Skin of body (tissue), 2 donors: Measurements from ENCODE around the gene HSPG2. TPM values are rescaled to one million over a fixed set of nuclear protein-coding genes. Genes with fewer than 3 reads are reported as not detected.
"Not testable (repeated sequence)": the region's sequence is repeated elsewhere in the genome, so short reads cannot be mapped to it uniquely, and the experiment has no call there.

Experiments used
- DNase-seq: peaks from one replicate; lab custom pipeline; 2025; lab: John Stamatoyannopoulos, UW
- total RNA-seq: library from RNA; depleted of rRNA; stranded (reverse); fragments of >200 nt; gene quantifications from one replicate; pipeline ENCODE4 v1.2.3, GENCODE V29; 2014

Gene HSPG2
- 121 TPM for total RNA-seq

- DNase-seq = no peak
Observed at GRCh38 chr1:21937034-21937371, at the start of gene HSPG2. HSPG2 (minus strand) TSS chr1:21937310; CDS start chr1:21937217, 93 bp downstream.

GRCh38 chr1:21986386-21986785, 49.3 kb upstream of the HSPG2 start:
- DNase-seq = not testable (repeated sequence)

GRCh38 chr1:21985893-21986292, 48.8 kb upstream of the HSPG2 start:
- not testable (repeated sequence) for DNase-seq

- DNase-seq = not testable (repeated sequence)
Observed at GRCh38 chr1:21983539-21983938, 46.4 kb upstream of the HSPG2 start.

- DNase-seq = not testable (repeated sequence)
Observed at GRCh38 chr1:21982122-21982521, 45.0 kb upstream of the HSPG2 start.

GRCh38 chr1:21981253-21981652, 44.1 kb upstream of the HSPG2 start:
- DNase-seq = not testable (repeated sequence)

GRCh38 chr1:21980515-21981220, 43.6 kb upstream of the HSPG2 start:
- not testable (repeated sequence) for DNase-seq

- DNase-seq = not testable (repeated sequence)
Observed at GRCh38 chr1:21978209-21978608, 41.1 kb upstream of the HSPG2 start.

GRCh38 chr1:21976703-21977239, 39.7 kb upstream of the HSPG2 start, which contains the start of gene CELA3B:
CELA3B (plus strand) TSS chr1:21977022; CDS start chr1:21977040, 18 bp downstream.
- not testable (repeated sequence) for DNase-seq

- not testable (repeated sequence) for DNase-seq
Observed at GRCh38 chr1:21975296-21975695, 38.2 kb upstream of the HSPG2 start.

- DNase-seq = not testable (repeated sequence)
Observed at GRCh38 chr1:21974699-21975098, 37.6 kb upstream of the HSPG2 start.

- DNase-seq = not testable (repeated sequence)
Observed at GRCh38 chr1:21973948-21974347, 36.8 kb upstream of the HSPG2 start.

- not testable (repeated sequence) for DNase-seq
Observed at GRCh38 chr1:21972973-21973441, 35.9 kb upstream of the HSPG2 start.

GRCh38 chr1:21970523-21970922, 33.4 kb upstream of the HSPG2 start:
- DNase-seq = not testable (repeated sequence)

- not testable (repeated sequence) for DNase-seq
Observed at GRCh38 chr1:21969066-21969465, 32.0 kb upstream of the HSPG2 start.

GRCh38 chr1:21967216-21967615, 30.1 kb upstream of the HSPG2 start:
- not testable (repeated sequence) for DNase-seq

GRCh38 chr1:21966247-21967000, 29.3 kb upstream of the HSPG2 start:
- DNase-seq = no peak

GRCh38 chr1:21963477-21964217, 26.5 kb upstream of the HSPG2 start:
- DNase-seq = peak; percentile 61

GRCh38 chr1:21961799-21962198, 24.7 kb upstream of the HSPG2 start:
- DNase-seq = no peak

- no peak for DNase-seq
Observed at GRCh38 chr1:21961337-21961736, 24.2 kb upstream of the HSPG2 start.
